IMR-90 (cell line): ENCODE data around the gene PIP4K2A. TPM values are rescaled to one million over a fixed set of nuclear protein-coding genes. Genes with fewer than 3 reads are reported as not detected.

Source experiments
- ATAC-seq: fragments of 200-7000 bp; cut with Tn5 transposase; 2 replicates; pipeline ENCODE4 v1.9.1; 2020; ENCODE audit warnings: low read depth, mild to moderate bottlenecking, moderate library complexity
- BruUV-seq: library from RNA; stranded (reverse); fragments of 400-500 nt; replicated peaks from 2 replicates; lab custom pipeline; 2021; lab: Mats Ljungman, UMichigan
- CTCF ChIA-PET: fragments of 300-600 bp; formaldehyde crosslinking; extraction: SDS; loops from one replicate; lab custom pipeline; 2021; ENCODE audit warnings: antibody characterized with exemption; lab: Yijun Ruan, JAX
- POLR2A ChIA-PET: fragments of 300-600 bp; sonication (Branson Sonifier 250); formaldehyde crosslinking; loops from one replicate; lab custom pipeline; 2022; ENCODE audit warnings: antibody characterized with exemption; ENCODE audit not compliant: unreplicated experiment; lab: Charles Lee
- DNase-seq: peaks from one replicate; pipeline ENCODE4 v3.0.0; 2013
- H2AFZ ChIP-seq: replicated peaks from 2 replicates; pipeline ENCODE3; 2013; ENCODE audit warnings: low read length, mild to moderate bottlenecking; ENCODE audit not compliant: poor library complexity
- H2AK5ac ChIP-seq: 2 replicates; pipeline ENCODE4 v1.6.1; 2013; ENCODE audit warnings: low read depth, low read length, inconsistent platforms
- H2AK9ac ChIP-seq: replicated peaks from 2 replicates; pipeline ENCODE3; 2013; ENCODE audit warnings: mild to moderate bottlenecking, low read depth, low read length, moderate library complexity; ENCODE audit not compliant: poor library complexity
- H2BK120ac ChIP-seq: 2 replicates; pipeline ENCODE4 v1.6.1; 2013; ENCODE audit warnings: low read depth, low read length, inconsistent platforms
- H2BK15ac ChIP-seq: 3 replicates; pipeline ENCODE4 v1.6.1; 2013; ENCODE audit warnings: low read depth, low read length, inconsistent platforms
- H2BK20ac ChIP-seq: 2 replicates; pipeline ENCODE4 v1.6.1; 2013; ENCODE audit warnings: low read depth, mild to moderate bottlenecking, inconsistent platforms, low read length, moderate library complexity
- H2BK5ac ChIP-seq: 2 replicates; pipeline ENCODE4 v1.6.1; 2013; ENCODE audit warnings: mild to moderate bottlenecking, low read depth, low read length, inconsistent platforms; ENCODE audit not compliant: poor library complexity, severe bottlenecking
- H3K14ac ChIP-seq: replicated peaks from 2 replicates; pipeline ENCODE4 v1.6.1; 2013; ENCODE audit warnings: low read depth, low read length, inconsistent platforms
- H3K18ac ChIP-seq: 2 replicates; pipeline ENCODE4 v1.6.1; 2013; ENCODE audit warnings: low read depth, low read length, control low read depth
- H3K23ac ChIP-seq: 2 replicates; pipeline ENCODE4 v1.6.1; 2013; ENCODE audit warnings: low read depth, low read length, inconsistent platforms
- H3K27ac ChIP-seq: 2 replicates; pipeline ENCODE4 v1.5.1; 2013; ENCODE audit warnings: mild to moderate bottlenecking, control low read depth, low read length; ENCODE audit not compliant: insufficient read depth
- H3K27me3 ChIP-seq: 2 replicates; pipeline ENCODE4 v1.6.1; 2013; ENCODE audit warnings: low read length; ENCODE audit not compliant: control insufficient read depth, insufficient read depth
- H3K36me3 ChIP-seq: 2 replicates; pipeline ENCODE4 v1.6.1; 2013; ENCODE audit warnings: low read length, mixed read lengths; ENCODE audit not compliant: control insufficient read depth, insufficient read depth
- H3K4ac ChIP-seq: 2 replicates; pipeline ENCODE4 v1.6.1; 2013; ENCODE audit warnings: low read depth, low read length, inconsistent platforms
- H3K4me1 ChIP-seq: 2 replicates; pipeline ENCODE4 v1.6.1; 2013; ENCODE audit warnings: low read length, mixed read lengths; ENCODE audit not compliant: control insufficient read depth, insufficient read depth
- H3K4me2 ChIP-seq: 2 replicates; pipeline ENCODE4 v1.6.1; 2013; ENCODE audit warnings: low read depth, mild to moderate bottlenecking, control low read depth, low read length, moderate library complexity
- H3K4me3 ChIP-seq: 2 replicates; pipeline ENCODE4 v1.5.1; 2013; ENCODE audit warnings: low read depth, mild to moderate bottlenecking, control low read depth, low read length, moderate library complexity; ENCODE audit not compliant: insufficient read depth
- H3K56ac ChIP-seq: 2 replicates; pipeline ENCODE4 v1.6.1; 2013; ENCODE audit warnings: low read length, inconsistent platforms; ENCODE audit not compliant: insufficient read depth; ENCODE audit errors: extremely low read depth
- H3K79me1 ChIP-seq, 2 experiments: 2 replicates each; pipeline ENCODE4 v1.6.1; 2013; ENCODE audit warnings: low read length in 2 of 2, inconsistent platforms in 1 of 2, low read depth in 1 of 2
- H3K9ac ChIP-seq: 2 replicates; pipeline ENCODE4 v1.6.1; 2013; ENCODE audit warnings: low read depth, low read length, control low read depth
- H3K9me1 ChIP-seq: 2 replicates; pipeline ENCODE4 v1.6.1; 2013; ENCODE audit warnings: low read length, inconsistent platforms; ENCODE audit not compliant: insufficient read depth
- H3K9me3 ChIP-seq: 2 replicates; pipeline ENCODE4 v1.6.1; 2013; ENCODE audit warnings: low read length; ENCODE audit not compliant: control insufficient read depth, insufficient read depth
- H4K20me1 ChIP-seq: 2 replicates; pipeline ENCODE4 v1.6.1; 2013; ENCODE audit warnings: low read length, inconsistent platforms; ENCODE audit not compliant: insufficient read depth
- H4K5ac ChIP-seq: 2 replicates; pipeline ENCODE4 v1.6.1; 2013; ENCODE audit warnings: mild to moderate bottlenecking, low read depth, low read length, control low read depth
- H4K8ac ChIP-seq, 2 experiments: 2 replicates each; pipeline ENCODE4 v1.6.1; 2013; ENCODE audit warnings: low read depth in 2 of 2, low read length in 2 of 2, control low read depth in 1 of 2, inconsistent platforms in 1 of 2
- H4K91ac ChIP-seq: 2 replicates; pipeline ENCODE4 v1.6.1; 2013; ENCODE audit warnings: low read depth, low read length, inconsistent platforms; ENCODE audit not compliant: insufficient read depth
- RFX5 ChIP-seq: IDR thresholded peaks from 2 replicates; pipeline ENCODE4 v1.8.0; 2012; ENCODE audit warnings: low read depth, mild to moderate bottlenecking, low read length, moderate library complexity
- WGBS, 2 experiments: methylation state at CpG; one replicate each; pipeline versions ENCODE4 v1.1.5 to v1.1.7; 2013; ENCODE audit warnings: missing lambda C conversion rate in 2 of 2; ENCODE audit not compliant: insufficient read length in 1 of 2; ENCODE audit errors: extremely low coverage in 2 of 2; 5-methylcytosine and 5-hydroxymethylcytosine counted together
- dilution Hi-C: fragments of 300-500 bp; cut with HindIII; formaldehyde crosslinking; loops from one replicate; pipeline ENCODE4 v1.14.3; 2018; ENCODE audit warnings: low sequenced_read_pairs; ENCODE audit not compliant: unreplicated experiment
- in situ Hi-C: fragments of 300-500 bp; cut with MboI; formaldehyde crosslinking; loops from 3 replicates; pipeline ENCODE4 v1.14.3; 2019; ENCODE audit warnings: low sequenced_read_pairs, inconsistent platforms, mixed read lengths
- intact Hi-C: fragments of 100-400 bp; cut with micrococcal nuclease; formaldehyde crosslinking; loops from 2 replicates; pipeline ENCODE4 v1.10.0; 2022
- polyA plus RNA-seq, 3 experiments: library from polyadenylated mRNA; depleted of rRNA; stranded (reverse); fragments of >200 nt; gene quantifications; 2 replicates each; pipeline ENCODE4 v1.2.3, GENCODE V29; 2012; ENCODE audit warnings: low replicate concordance in 1 of 3
- total RNA-seq: library from RNA; depleted of rRNA; stranded (reverse); fragments of >200 nt; gene quantifications from 2 replicates; pipeline ENCODE4 v1.2.3, GENCODE V29; 2012

Gene PIP4K2A
- total and polyA plus RNA-seq, 2 of the 4 experiments (the other 2 are of a cell fraction) = 9.8 to 18.1 TPM

- Histone ChIP-seq H4K8ac (no peak overlapping the region), H2BK15ac (no peak overlapping the region), H3K4me1 (no peaks in the 10 kb centered on the region), H3K4me2 (no peak overlapping the region), H3K36me3 (no peaks in the 10 kb centered on the region), H2AK9ac (no peak overlapping the region), H2AK5ac (no peak overlapping the region), H3K18ac (no peak overlapping the region), H4K5ac (no peak overlapping the region), H2BK20ac (no peak overlapping the region), H3K9me1 (no peaks in the 10 kb centered on the region), H2BK5ac (no peak overlapping the region), H3K9me3 (no peaks in the 10 kb centered on the region), H3K56ac (no peak overlapping the region), H2AFZ (no peak overlapping the region), H2BK120ac (no peak overlapping the region), H3K14ac (no peak overlapping the region), H4K20me1 (no peaks in the 10 kb centered on the region), H3K4me3 (no peak overlapping the region), H3K27me3 (peaks cover 17% of the 10 kb centered on the region), H3K9ac (no peak overlapping the region), H3K23ac (no peak overlapping the region), H3K79me1 (no peaks in the 10 kb centered on the region), H4K91ac (no peak overlapping the region), H3K4ac (no peak overlapping the region), H3K27ac (no peak overlapping the region)
- intact Hi-C loops = no loop called here
- no peak for ATAC-seq
- in situ Hi-C loops = no loop called here
- no TSS peak for BruUV-seq
- 80% methylated on average over 1 of the region's 4 CpGs; no CpG with 5 or more reads in 1 of the 2 experiments for WGBS, 2 experiments
- dilution Hi-C loops = no loop called here
- ChIA-PET POLR2A (interaction anchor here (0.6 kb wide), 1 partner anchor 26 kb away, joined by 5 read pairs; no protein-coding TSS in a partner anchor), CTCF (interaction anchor here (0.5 to 0.6 kb wide), 3 partner anchors 77 to 1095 kb away, joined by 3 to 5 read pairs (median 4); no protein-coding TSS in a partner anchor)
- no peak for TF ChIP-seq RFX5
- DNase-seq = no peak
Observed at GRCh38 chr10:22722626-22723169, 8.3 kb upstream of the PIP4K2A start.
